Measurements from ENCODE around the gene CD36.

Gene CD36

GRCh38 chr7:80601999-80602398 lies 36.4 kb upstream of the CD36 start:
- Histone ChIP-seq H3K27me3 (ENCODE audit: insufficient read depth, insufficient read length) (no peaks in the 10 kb centered on the region), H3K36me3 (ENCODE audit: insufficient read depth, insufficient read length, low read length) (no peaks in the 10 kb centered on the region), H3K9ac (ENCODE audit: insufficient read length, low read depth) (no peak overlapping the region), H3K4me3 (ENCODE audit: insufficient read length, low read depth) (no peak overlapping the region), H3K4me1 (ENCODE audit: insufficient read depth, insufficient read length) (no peaks in the 10 kb centered on the region), H3K9me3 (ENCODE audit: insufficient read depth, low read length) (no peaks in the 10 kb centered on the region)
- TF ChIP-seq SUZ12 (IDR thresholded peaks at IDR 0.05; ENCODE audit: extremely low read depth, insufficient read depth, insufficient read length), result no peak
- TF ChIP-seq YY1 (IDR thresholded peaks at IDR 0.05; ENCODE audit: insufficient read depth, insufficient read length), result no peak
- TF ChIP-seq ZNF274 (IDR thresholded peaks at IDR 0.05; ENCODE audit: low read depth, low read length), result no peak
- DNase-seq (ENCODE audit: low read depth, low spot score), result no peak

- H3K36me3 ChIP-seq (ENCODE audit: insufficient read depth, insufficient read length, low read length), result no peaks in the 10 kb centered on the region
- H3K9me3 ChIP-seq (ENCODE audit: insufficient read depth, low read length), result no peaks in the 10 kb centered on the region
- H3K4me3 ChIP-seq (ENCODE audit: insufficient read length, low read depth), result no peak overlapping the region
- DNase-seq (ENCODE audit: low read depth, low spot score), result no peak
- no peaks in the 10 kb centered on the region for H3K27me3 ChIP-seq (ENCODE audit: insufficient read depth, insufficient read length)
- TF ChIP-seq ZNF274 (IDR thresholded peaks at IDR 0.05; ENCODE audit: low read depth, low read length), result no peak
- TF ChIP-seq YY1 (IDR thresholded peaks at IDR 0.05; ENCODE audit: insufficient read depth, insufficient read length), result no peak
- no peak for TF ChIP-seq SUZ12 (IDR thresholded peaks at IDR 0.05; ENCODE audit: extremely low read depth, insufficient read depth, insufficient read length)
- no peak overlapping the region for H3K9ac ChIP-seq (ENCODE audit: insufficient read length, low read depth)
- H3K4me1 ChIP-seq (ENCODE audit: insufficient read depth, insufficient read length), result no peaks in the 10 kb centered on the region
Observed at GRCh38 chr7:80603940-80604339, 34.5 kb upstream of the CD36 start.

GRCh38 chr7:80604436-80604835 lies 34.0 kb upstream of the CD36 start:
- H3K27me3 ChIP-seq (ENCODE audit: insufficient read depth, insufficient read length), result no peaks in the 10 kb centered on the region
- H3K4me3 ChIP-seq (ENCODE audit: insufficient read length, low read depth), result no peak overlapping the region
- DNase-seq (ENCODE audit: low read depth, low spot score), result no peak
- no peaks in the 10 kb centered on the region for H3K36me3 ChIP-seq (ENCODE audit: insufficient read depth, insufficient read length, low read length)
- no peak for TF ChIP-seq SUZ12 (IDR thresholded peaks at IDR 0.05; ENCODE audit: extremely low read depth, insufficient read depth, insufficient read length)
- no peak for TF ChIP-seq YY1 (IDR thresholded peaks at IDR 0.05; ENCODE audit: insufficient read depth, insufficient read length)
- TF ChIP-seq ZNF274 (IDR thresholded peaks at IDR 0.05; ENCODE audit: low read depth, low read length), result no peak
- no peaks in the 10 kb centered on the region for H3K9me3 ChIP-seq (ENCODE audit: insufficient read depth, low read length)
- H3K4me1 ChIP-seq (ENCODE audit: insufficient read depth, insufficient read length), result no peaks in the 10 kb centered on the region
- no peak overlapping the region for H3K9ac ChIP-seq (ENCODE audit: insufficient read length, low read depth)

GRCh38 chr7:80607136-80607535 lies 31.3 kb upstream of the CD36 start:
- no peaks in the 10 kb centered on the region for H3K4me1 ChIP-seq (ENCODE audit: insufficient read depth, insufficient read length)
- no peaks in the 10 kb centered on the region for H3K9me3 ChIP-seq (ENCODE audit: insufficient read depth, low read length)
- H3K27me3 ChIP-seq (ENCODE audit: insufficient read depth, insufficient read length), result no peaks in the 10 kb centered on the region
- TF ChIP-seq YY1 (IDR thresholded peaks at IDR 0.05; ENCODE audit: insufficient read depth, insufficient read length) (no peak), SUZ12 (IDR thresholded peaks at IDR 0.05; ENCODE audit: extremely low read depth, insufficient read depth, insufficient read length) (no peak), ZNF274 (IDR thresholded peaks at IDR 0.05; ENCODE audit: low read depth, low read length) (no peak)
- H3K36me3 ChIP-seq (ENCODE audit: insufficient read depth, insufficient read length, low read length), result no peaks in the 10 kb centered on the region
- H3K9ac ChIP-seq (ENCODE audit: insufficient read length, low read depth), result no peak overlapping the region
- H3K4me3 ChIP-seq (ENCODE audit: insufficient read length, low read depth), result no peak overlapping the region
- no peak for DNase-seq (ENCODE audit: low read depth, low spot score)

- H3K9me3 ChIP-seq (ENCODE audit: insufficient read depth, low read length), result no peaks in the 10 kb centered on the region
- no peak overlapping the region for H3K4me3 ChIP-seq (ENCODE audit: insufficient read length, low read depth)
- H3K4me1 ChIP-seq (ENCODE audit: insufficient read depth, insufficient read length), result no peaks in the 10 kb centered on the region
- no peak overlapping the region for H3K9ac ChIP-seq (ENCODE audit: insufficient read length, low read depth)
- TF ChIP-seq YY1 (IDR thresholded peaks at IDR 0.05; ENCODE audit: insufficient read depth, insufficient read length) (no peak), SUZ12 (IDR thresholded peaks at IDR 0.05; ENCODE audit: extremely low read depth, insufficient read depth, insufficient read length) (no peak), ZNF274 (IDR thresholded peaks at IDR 0.05; ENCODE audit: low read depth, low read length) (no peak)
- no peaks in the 10 kb centered on the region for H3K36me3 ChIP-seq (ENCODE audit: insufficient read depth, insufficient read length, low read length)
- H3K27me3 ChIP-seq (ENCODE audit: insufficient read depth, insufficient read length), result no peaks in the 10 kb centered on the region
- no peak for DNase-seq (ENCODE audit: low read depth, low spot score)
Observed at GRCh38 chr7:80608336-80608735, 30.1 kb upstream of the CD36 start.

GRCh38 chr7:80609751-80610150 lies 28.7 kb upstream of the CD36 start:
- no peak for DNase-seq (ENCODE audit: low read depth, low spot score)
- no peaks in the 10 kb centered on the region for H3K9me3 ChIP-seq (ENCODE audit: insufficient read depth, low read length)
- TF ChIP-seq ZNF274 (IDR thresholded peaks at IDR 0.05; ENCODE audit: low read depth, low read length), result no peak
- TF ChIP-seq SUZ12 (IDR thresholded peaks at IDR 0.05; ENCODE audit: extremely low read depth, insufficient read depth, insufficient read length), result no peak
- no peak for TF ChIP-seq YY1 (IDR thresholded peaks at IDR 0.05; ENCODE audit: insufficient read depth, insufficient read length)
- H3K27me3 ChIP-seq (ENCODE audit: insufficient read depth, insufficient read length), result no peaks in the 10 kb centered on the region
- H3K4me3 ChIP-seq (ENCODE audit: insufficient read length, low read depth), result no peak overlapping the region
- no peak overlapping the region for H3K9ac ChIP-seq (ENCODE audit: insufficient read length, low read depth)
- no peaks in the 10 kb centered on the region for H3K36me3 ChIP-seq (ENCODE audit: insufficient read depth, insufficient read length, low read length)
- no peaks in the 10 kb centered on the region for H3K4me1 ChIP-seq (ENCODE audit: insufficient read depth, insufficient read length)

- DNase-seq (ENCODE audit: low read depth, low spot score), result no peak
- H3K9me3 ChIP-seq (ENCODE audit: insufficient read depth, low read length), result no peaks in the 10 kb centered on the region
- no peaks in the 10 kb centered on the region for H3K36me3 ChIP-seq (ENCODE audit: insufficient read depth, insufficient read length, low read length)
- no peaks in the 10 kb centered on the region for H3K27me3 ChIP-seq (ENCODE audit: insufficient read depth, insufficient read length)
- TF ChIP-seq ZNF274 (IDR thresholded peaks at IDR 0.05; ENCODE audit: low read depth, low read length) (no peak), YY1 (IDR thresholded peaks at IDR 0.05; ENCODE audit: insufficient read depth, insufficient read length) (no peak), SUZ12 (IDR thresholded peaks at IDR 0.05; ENCODE audit: extremely low read depth, insufficient read depth, insufficient read length) (no peak)
- H3K4me1 ChIP-seq (ENCODE audit: insufficient read depth, insufficient read length), result no peaks in the 10 kb centered on the region
- H3K4me3 ChIP-seq (ENCODE audit: insufficient read length, low read depth), result no peak overlapping the region
- H3K9ac ChIP-seq (ENCODE audit: insufficient read length, low read depth), result no peak overlapping the region
Observed at GRCh38 chr7:80611353-80611752, 27.1 kb upstream of the CD36 start.

- no peak for TF ChIP-seq ZNF274 (IDR thresholded peaks at IDR 0.05; ENCODE audit: low read depth, low read length)
- H3K4me1 ChIP-seq (ENCODE audit: insufficient read depth, insufficient read length), result no peaks in the 10 kb centered on the region
- H3K36me3 ChIP-seq (ENCODE audit: insufficient read depth, insufficient read length, low read length), result no peaks in the 10 kb centered on the region
- H3K9ac ChIP-seq (ENCODE audit: insufficient read length, low read depth), result no peak overlapping the region
- H3K4me3 ChIP-seq (ENCODE audit: insufficient read length, low read depth), result no peak overlapping the region
- H3K9me3 ChIP-seq (ENCODE audit: insufficient read depth, low read length), result no peaks in the 10 kb centered on the region
- H3K27me3 ChIP-seq (ENCODE audit: insufficient read depth, insufficient read length), result no peaks in the 10 kb centered on the region
- no peak for DNase-seq (ENCODE audit: low read depth, low spot score)
Observed at GRCh38 chr7:80611779-80612178, 26.7 kb upstream of the CD36 start.

All from NT2/D1 (cell line).